Calu3 (cell line): ENCODE results near the gene NDUFS6. TPM values are rescaled to one million over a fixed set of nuclear protein-coding genes. Genes with fewer than 3 reads are reported as not detected.
A peak's percentile ranks its signal among the peaks of the same experiment; 100 is the strongest.

Experiments
- BruUV-seq: library from RNA; stranded (reverse); fragments of 400-500 nt; replicated peaks from 2 replicates; lab custom pipeline; 2021; lab: Mats Ljungman, UMichigan
- CTCF ChIA-PET: fragments of 300-600 bp; sonication (Branson Sonifier 250); formaldehyde crosslinking; loops from one replicate; lab custom pipeline; 2022; ENCODE audit warnings: antibody characterized with exemption; lab: Charles Lee
- DNase-seq: peaks from one replicate; pipeline ENCODE4 v3.0.0; 2022
- H3K27ac Mint-ChIP-seq: one replicate; pipeline ENCODE4 v1.8.0; 2022; ENCODE audit warnings: mixed read lengths; ENCODE audit not compliant: unreplicated experiment
- H3K27me3 Mint-ChIP-seq: one replicate; pipeline ENCODE4 v1.8.0; 2022; ENCODE audit warnings: mixed read lengths; ENCODE audit not compliant: unreplicated experiment
- H3K36me3 Mint-ChIP-seq: one replicate; pipeline ENCODE4 v1.8.0; 2022; ENCODE audit warnings: mild to moderate bottlenecking, moderate library complexity, mixed read lengths; ENCODE audit not compliant: insufficient read depth, unreplicated experiment
- H3K4me1 Mint-ChIP-seq: one replicate; pipeline ENCODE4 v1.8.0; 2022; ENCODE audit warnings: mild to moderate bottlenecking, low read depth, mixed read lengths; ENCODE audit not compliant: unreplicated experiment
- H3K4me3 Mint-ChIP-seq: one replicate; pipeline ENCODE4 v1.8.0; 2022; ENCODE audit warnings: mild to moderate bottlenecking, low read depth, moderate library complexity, mixed read lengths; ENCODE audit not compliant: unreplicated experiment
- H3K9me3 Mint-ChIP-seq: one replicate; pipeline ENCODE4 v1.8.0; 2022; ENCODE audit warnings: low read depth, mixed read lengths; ENCODE audit not compliant: unreplicated experiment
- intact Hi-C: fragments of 100-400 bp; cut with micrococcal nuclease; formaldehyde crosslinking; loops from one replicate; pipeline ENCODE4 v1.10.0; 2022; ENCODE audit not compliant: unreplicated experiment
- total RNA-seq: library from RNA; stranded (reverse); gene quantifications from 2 replicates; pipeline ENCODE4 v1.2.3, GENCODE V29; 2022
- TF ChIP-seq, protein P1 (sequence below): fragments of 200-600 bp; IDR thresholded peaks from one replicate; pipeline ENCODE4 v1.8.0; 2022; ENCODE audit warnings: antibody characterized with exemption; ENCODE audit not compliant: unreplicated experiment

NDUFS6 gene
- total RNA-seq, 1 experiment from 2014 or later, result 44.7 TPM

DNA sequence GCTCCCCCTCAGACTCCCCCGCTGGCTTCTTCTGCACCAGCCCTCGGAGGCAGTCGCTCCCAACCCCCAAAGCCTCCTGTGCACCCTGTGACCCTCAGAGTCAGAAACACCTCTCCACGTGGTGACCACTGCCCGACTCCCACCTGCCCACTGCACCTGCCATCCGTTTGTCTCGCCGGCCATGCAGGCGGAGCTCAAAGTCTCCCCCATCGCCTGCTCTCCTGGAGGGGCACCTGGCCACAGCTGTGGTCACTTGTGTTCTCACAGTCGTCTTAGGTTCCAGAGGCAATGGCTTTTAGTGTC is 39.8 kb upstream of the NDUFS6 start:
- intact Hi-C loops, result no loop called here
- peaks cover 3% of the 10 kb centered on the region for H3K9me3 Mint-ChIP-seq
- no peak for DNase-seq
- H3K4me1 Mint-ChIP-seq, result no peaks in the 10 kb centered on the region
- H3K36me3 Mint-ChIP-seq, result no peaks in the 10 kb centered on the region
- no peaks in the 10 kb centered on the region for H3K27me3 Mint-ChIP-seq
- H3K27ac Mint-ChIP-seq, result no peak overlapping the region
- TF ChIP-seq, protein P1, sequence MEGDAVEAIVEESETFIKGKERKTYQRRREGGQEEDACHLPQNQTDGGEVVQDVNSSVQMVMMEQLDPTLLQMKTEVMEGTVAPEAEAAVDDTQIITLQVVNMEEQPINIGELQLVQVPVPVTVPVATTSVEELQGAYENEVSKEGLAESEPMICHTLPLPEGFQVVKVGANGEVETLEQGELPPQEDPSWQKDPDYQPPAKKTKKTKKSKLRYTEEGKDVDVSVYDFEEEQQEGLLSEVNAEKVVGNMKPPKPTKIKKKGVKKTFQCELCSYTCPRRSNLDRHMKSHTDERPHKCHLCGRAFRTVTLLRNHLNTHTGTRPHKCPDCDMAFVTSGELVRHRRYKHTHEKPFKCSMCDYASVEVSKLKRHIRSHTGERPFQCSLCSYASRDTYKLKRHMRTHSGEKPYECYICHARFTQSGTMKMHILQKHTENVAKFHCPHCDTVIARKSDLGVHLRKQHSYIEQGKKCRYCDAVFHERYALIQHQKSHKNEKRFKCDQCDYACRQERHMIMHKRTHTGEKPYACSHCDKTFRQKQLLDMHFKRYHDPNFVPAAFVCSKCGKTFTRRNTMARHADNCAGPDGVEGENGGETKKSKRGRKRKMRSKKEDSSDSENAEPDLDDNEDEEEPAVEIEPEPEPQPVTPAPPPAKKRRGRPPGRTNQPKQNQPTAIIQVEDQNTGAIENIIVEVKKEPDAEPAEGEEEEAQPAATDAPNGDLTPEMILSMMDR, result no peak
- no TSS peak for BruUV-seq
- CTCF ChIA-PET, result interaction anchor here (0.6 kb wide), 1 partner anchor 199 kb away, joined by 3 read pairs; no protein-coding TSS in a partner anchor
- H3K4me3 Mint-ChIP-seq, result no peak overlapping the region

DNA sequence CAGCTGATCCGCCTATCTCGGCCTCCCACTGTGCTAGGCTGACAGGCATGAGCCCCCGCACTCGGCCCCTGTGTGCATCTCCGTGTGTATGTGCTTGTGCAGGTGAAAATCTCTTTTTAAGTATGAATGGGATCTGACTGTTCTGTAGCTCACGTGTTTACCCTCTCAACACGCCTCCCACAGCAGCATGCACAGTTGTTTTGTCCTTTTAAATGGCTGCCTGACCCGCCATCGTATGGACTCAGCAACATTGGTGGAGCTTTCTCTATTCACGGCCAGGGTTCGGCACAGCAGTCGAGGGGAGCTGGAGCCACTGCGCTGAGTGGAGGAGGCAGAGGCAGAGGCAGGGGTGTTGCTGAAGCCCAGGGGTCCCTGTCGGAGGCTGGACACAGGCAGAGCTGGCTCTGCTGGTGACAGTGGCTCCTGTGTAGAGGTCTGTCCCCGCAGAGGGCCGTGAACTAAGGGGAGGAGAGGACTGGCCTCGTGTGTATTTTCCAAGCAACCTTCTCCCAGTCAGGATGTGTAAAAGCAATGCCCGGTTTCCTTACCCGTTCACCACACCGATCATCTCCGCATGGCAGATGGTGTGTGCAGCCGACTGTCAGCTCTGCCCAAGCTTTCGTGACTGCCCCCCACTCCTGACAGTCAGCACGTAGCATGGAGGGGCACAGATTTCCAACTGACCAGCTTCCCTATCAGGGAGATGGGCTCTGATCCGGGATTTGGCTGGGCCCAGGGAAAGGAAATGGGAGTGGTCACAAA is 38.9 kb upstream of the NDUFS6 start:
- intact Hi-C loops, result no loop called here
- TF ChIP-seq, protein P1, result no peak
- no peaks in the 10 kb centered on the region for H3K27me3 Mint-ChIP-seq
- no peak for DNase-seq
- peaks cover 3% of the 10 kb centered on the region for H3K9me3 Mint-ChIP-seq
- no peak overlapping the region for H3K4me3 Mint-ChIP-seq
- CTCF ChIA-PET, result no interaction called here
- H3K4me1 Mint-ChIP-seq, result no peaks in the 10 kb centered on the region
- BruUV-seq, result no TSS peak
- H3K36me3 Mint-ChIP-seq, result no peaks in the 10 kb centered on the region
- no peak overlapping the region for H3K27ac Mint-ChIP-seq

DNA sequence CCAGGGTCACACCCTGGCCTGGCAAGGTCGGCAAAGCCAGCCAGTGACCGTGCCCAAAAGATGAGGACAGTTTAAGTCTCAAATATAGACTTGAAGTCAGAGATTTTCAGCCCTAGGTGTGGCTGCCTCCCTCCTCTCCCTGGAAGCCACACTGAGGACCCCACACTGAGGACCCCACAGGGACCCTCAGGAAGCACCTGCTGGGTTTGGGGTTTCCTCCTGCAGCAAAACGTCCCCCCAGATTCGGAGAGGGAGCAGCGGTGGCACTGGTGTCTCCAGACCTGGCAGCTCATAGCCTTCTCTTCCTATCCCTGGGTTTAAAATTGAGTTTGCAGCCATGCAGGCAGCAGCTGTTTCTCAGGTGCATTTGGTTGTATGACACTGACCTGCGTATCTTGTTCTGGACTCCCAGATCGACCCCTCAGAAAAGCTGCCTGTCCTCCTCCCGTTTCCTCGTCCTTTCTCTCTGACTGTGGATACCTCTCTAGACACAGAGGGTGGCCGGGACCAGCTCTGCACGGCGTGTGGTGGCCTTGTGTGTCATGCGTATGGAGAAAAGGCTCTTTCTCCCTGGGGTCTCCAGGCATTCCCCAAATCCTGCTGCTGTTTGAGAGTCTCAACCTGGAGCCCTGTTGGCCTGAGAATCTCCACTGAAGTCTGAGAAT is 38.2 kb upstream of the NDUFS6 start:
- Mint-ChIP-seq H3K27me3 (no peaks in the 10 kb centered on the region), H3K27ac (no peak overlapping the region), H3K9me3 (peaks cover 3% of the 10 kb centered on the region), H3K4me3 (no peak overlapping the region), H3K4me1 (no peaks in the 10 kb centered on the region), H3K36me3 (no peaks in the 10 kb centered on the region)
- no peak for DNase-seq
- BruUV-seq, result no TSS peak
- TF ChIP-seq, protein P1, result no peak
- CTCF ChIA-PET, result interaction anchor here (0.9 to 1.0 kb wide), 3 partner anchors 10 to 562 kb away, joined by 3 to 4 read pairs (median 3); partner anchors contain the start of gene SLC6A19
- intact Hi-C loops, result no loop called here

DNA sequence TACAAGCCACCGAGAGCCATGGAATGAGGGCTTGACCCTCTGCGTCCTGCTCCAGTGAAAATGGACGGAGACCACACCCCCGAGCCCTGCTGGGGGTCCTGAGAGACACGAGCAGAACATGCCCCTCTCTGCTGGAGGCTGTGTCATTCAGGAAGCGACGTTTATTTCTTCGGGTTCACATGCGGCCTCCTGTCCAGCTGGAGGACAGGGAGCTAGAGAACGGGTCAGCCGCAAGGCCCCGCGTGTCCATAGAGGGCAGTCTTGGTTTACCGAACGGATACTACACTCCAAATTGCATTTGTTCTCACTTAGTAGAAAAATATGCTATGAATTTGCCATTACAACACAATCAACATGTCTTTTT is 37.7 kb upstream of the NDUFS6 start:
- CTCF ChIA-PET, result interaction anchor here (0.9 to 1.0 kb wide), 3 partner anchors 9 to 562 kb away, joined by 3 to 4 read pairs (median 3); partner anchors contain the start of gene SLC6A19
- intact Hi-C loops, result no loop called here
- no peaks in the 10 kb centered on the region for H3K9me3 Mint-ChIP-seq
- no peaks in the 10 kb centered on the region for H3K36me3 Mint-ChIP-seq
- peak; percentile 51 for DNase-seq
- H3K27me3 Mint-ChIP-seq, result no peaks in the 10 kb centered on the region
- H3K27ac Mint-ChIP-seq, result no peak overlapping the region
- no TSS peak for BruUV-seq
- no peaks in the 10 kb centered on the region for H3K4me1 Mint-ChIP-seq
- TF ChIP-seq, protein P1, result peak; percentile 33
- no peak overlapping the region for H3K4me3 Mint-ChIP-seq
